ENCODE data around the gene POTEC. TPM values are rescaled to one million over a fixed set of nuclear protein-coding genes. Genes with fewer than 3 reads are reported as not detected.
"Not testable (repeated sequence)": the region's sequence is repeated elsewhere in the genome, so short reads cannot be mapped to it uniquely, and the experiment has no call there.

The POTEC gene
- not detected in 2 replicates for total RNA-seq

GRCh38 chr18:14543446-14543964 is at the start of gene POTEC:
Gene POTEC (minus strand): TSS chr18:14543600. CDS start chr18:14543146, 454 bp downstream.
- not testable (repeated sequence) for DNase-seq

GRCh38 chr18:14577971-14578370 is 34.6 kb upstream of the POTEC start:
- DNase-seq = no peak

- DNase-seq = not testable (repeated sequence)
Observed at GRCh38 chr18:14559502-14559901, 16.1 kb upstream of the POTEC start.

- not testable (repeated sequence) for DNase-seq
Observed at GRCh38 chr18:14531659-14532058, 11.7 kb downstream of the POTEC start.

- not testable (repeated sequence) for DNase-seq
Observed at GRCh38 chr18:14510707-14511106, 32.7 kb downstream of the POTEC start.

GRCh38 chr18:14503691-14504090 is 39.7 kb downstream of the POTEC start:
- DNase-seq = not testable (repeated sequence)

- not testable (repeated sequence) for DNase-seq
Observed at GRCh38 chr18:14501894-14502293, 41.5 kb downstream of the POTEC start.

- not testable (repeated sequence) for DNase-seq
Observed at GRCh38 chr18:14489256-14490014, 54.0 kb downstream of the POTEC start.

GRCh38 chr18:14488789-14489188 is 54.6 kb downstream of the POTEC start:
- not testable (repeated sequence) for DNase-seq

- DNase-seq = not testable (repeated sequence)
Observed at GRCh38 chr18:14486926-14487580, 56.3 kb downstream of the POTEC start.

- not testable (repeated sequence) for DNase-seq
Observed at GRCh38 chr18:14479076-14479475, 64.3 kb downstream of the POTEC start.

GRCh38 chr18:14475520-14475919 is 67.9 kb downstream of the POTEC start:
- not testable (repeated sequence) for DNase-seq

GRCh38 chr18:14474752-14475151 is 68.6 kb downstream of the POTEC start:
- not testable (repeated sequence) for DNase-seq

- DNase-seq = not testable (repeated sequence)
Observed at GRCh38 chr18:14474007-14474720, 69.2 kb downstream of the POTEC start.

- DNase-seq = not testable (repeated sequence)
Observed at GRCh38 chr18:14473250-14474006, 70.0 kb downstream of the POTEC start.

- not testable (repeated sequence) for DNase-seq
Observed at GRCh38 chr18:14471286-14471685, 72.1 kb downstream of the POTEC start.

GRCh38 chr18:14470446-14470845 is 73.0 kb downstream of the POTEC start:
- DNase-seq = not testable (repeated sequence)

GRCh38 chr18:14470046-14470445 is 73.4 kb downstream of the POTEC start:
- not testable (repeated sequence) for DNase-seq

- not testable (repeated sequence) for DNase-seq
Observed at GRCh38 chr18:14465989-14466388, 77.4 kb downstream of the POTEC start.
